ENCODE measurements around the gene NR2E1.

NR2E1 gene

DNA sequence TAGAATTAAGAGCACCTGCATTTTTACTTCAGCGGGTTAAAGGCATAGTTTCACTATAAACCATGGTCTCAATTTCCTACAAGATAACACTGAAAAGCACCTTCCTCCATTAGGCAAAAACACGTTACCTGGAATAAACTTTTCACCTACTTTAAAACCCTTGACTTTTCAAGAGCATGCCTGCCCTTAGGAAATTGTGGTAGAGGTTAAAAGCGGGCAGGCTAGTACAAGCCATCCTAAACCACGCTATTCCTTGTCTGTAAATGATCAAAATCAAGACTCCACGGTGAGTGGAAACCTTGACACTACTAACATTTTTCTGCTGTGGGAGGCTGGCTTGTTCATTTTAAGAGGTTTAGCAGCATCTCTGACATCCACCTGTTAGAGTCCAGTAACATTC lies 43.9 kb downstream of the NR2E1 start:
- no peak for DNase-seq (ENCODE audit: low read depth)

DNA sequence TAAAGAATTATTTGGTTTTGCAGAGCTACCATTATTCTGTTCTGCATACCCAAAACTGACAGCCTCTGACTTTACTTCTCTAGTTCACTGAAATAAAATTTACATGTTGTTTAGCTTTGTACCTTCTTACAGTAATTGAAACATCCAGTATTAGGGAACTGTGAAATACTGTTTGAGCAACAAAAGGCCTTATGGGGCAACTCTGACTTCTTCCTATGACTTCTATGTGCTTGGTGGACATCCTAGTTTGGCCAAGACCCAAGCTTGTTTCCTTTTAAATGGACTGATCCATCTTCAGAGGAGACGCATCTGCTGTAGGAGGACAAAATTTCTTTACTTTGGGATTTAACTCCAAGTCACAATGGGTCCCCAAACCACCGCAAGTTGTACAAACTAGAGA lies 44.7 kb downstream of the NR2E1 start:
- DNase-seq (ENCODE audit: low read depth) = no peak

DNA sequence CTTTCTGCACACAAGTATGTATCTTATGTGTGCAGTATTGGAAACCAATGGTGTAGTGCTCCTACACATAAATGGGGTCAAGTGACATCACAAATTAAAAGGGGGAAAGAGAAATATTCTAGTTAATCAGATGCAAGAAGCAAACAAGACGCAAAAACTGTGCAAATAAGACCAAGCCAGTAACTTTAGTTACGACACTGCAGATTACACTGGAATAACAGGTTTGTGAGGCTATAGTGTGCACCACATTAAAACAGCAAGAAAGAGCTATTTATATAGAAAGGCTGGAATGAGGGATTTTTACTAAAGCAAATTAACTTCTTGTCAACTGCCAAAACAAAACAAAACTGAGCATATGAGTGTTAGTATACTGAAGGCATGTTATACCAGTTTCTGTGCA lies 45.8 kb downstream of the NR2E1 start:
- DNase-seq (ENCODE audit: low read depth) = no peak

DNA sequence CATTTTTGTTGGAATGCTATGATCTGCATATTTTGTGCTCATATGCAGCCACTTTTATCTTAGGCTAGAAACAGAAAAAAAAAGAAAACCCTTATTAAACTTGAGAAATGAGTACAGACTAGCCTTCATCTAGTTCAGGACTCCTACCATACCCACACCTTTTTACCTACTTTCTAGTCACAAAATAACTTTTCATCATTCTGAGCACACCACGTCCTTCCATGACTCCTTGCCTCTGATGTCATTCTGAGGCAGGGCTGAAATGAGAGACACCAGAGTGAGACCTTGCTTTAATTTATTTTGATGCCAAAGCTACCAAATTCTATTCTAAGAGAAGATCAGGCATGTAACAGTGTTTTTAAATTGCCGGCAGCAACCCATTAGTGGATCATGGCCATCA lies 56.2 kb downstream of the NR2E1 start:
- DNase-seq (ENCODE audit: low read depth) = no peak

DNA sequence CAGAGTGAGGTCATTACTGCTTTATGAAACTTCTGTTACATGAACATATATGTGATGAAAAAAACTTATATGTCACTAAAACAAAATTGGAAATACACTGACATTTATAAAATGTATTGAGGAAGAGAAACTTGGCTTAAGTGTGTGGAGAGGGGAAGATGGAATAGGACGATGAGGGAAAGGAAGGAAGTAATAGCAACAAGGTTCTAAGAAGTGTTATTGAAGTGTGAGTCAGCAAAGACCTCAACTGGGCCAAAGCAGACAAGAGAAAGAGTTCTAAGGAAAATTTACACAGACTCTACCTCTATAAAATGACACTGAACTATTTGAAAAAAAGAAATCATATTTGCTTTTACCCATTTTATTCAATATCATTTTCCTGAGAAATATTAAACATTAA lies 56.7 kb downstream of the NR2E1 start:
- DNase-seq (ENCODE audit: low read depth) = no peak

DNA sequence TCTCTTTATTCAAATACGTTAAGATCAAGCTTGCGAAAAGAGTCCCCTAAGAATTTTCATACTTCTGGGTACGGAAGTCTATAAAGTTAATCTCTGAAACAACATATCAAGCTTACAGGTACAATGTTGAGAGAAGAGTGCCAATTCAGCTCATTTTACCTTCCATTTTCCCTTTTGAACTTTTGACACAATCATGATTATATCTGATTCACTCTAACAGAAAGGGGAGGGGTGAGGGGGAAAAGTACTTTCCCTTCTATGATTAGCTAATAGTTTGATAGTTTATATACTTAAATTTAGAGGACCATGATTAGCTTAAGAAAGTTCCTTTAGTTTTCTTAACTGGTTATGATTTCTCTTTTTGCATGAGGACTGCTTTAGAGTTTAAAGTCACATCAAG lies 61.5 kb downstream of the NR2E1 start:
- DNase-seq (ENCODE audit: low read depth) = no peak

DNA sequence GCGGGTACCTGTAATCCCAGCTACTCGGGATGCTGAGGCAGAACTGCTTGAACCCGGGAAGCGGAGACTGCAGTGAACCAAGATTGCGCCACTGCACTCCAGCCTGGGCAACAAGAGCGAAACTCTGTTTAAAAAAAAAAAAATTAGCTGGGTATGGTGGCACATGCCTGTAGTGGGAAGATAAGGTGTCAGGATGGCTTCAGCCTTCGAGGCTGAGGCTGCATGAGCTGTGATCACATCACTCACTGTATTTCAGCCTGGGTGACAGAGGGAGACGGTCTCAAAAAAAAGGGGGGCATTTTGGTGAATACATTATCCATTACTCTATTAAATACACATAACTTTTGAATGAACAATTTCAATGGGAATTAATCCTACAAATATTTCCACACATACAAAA lies 62.6 kb downstream of the NR2E1 start:
- DNase-seq (ENCODE audit: low read depth) = no peak

DNA sequence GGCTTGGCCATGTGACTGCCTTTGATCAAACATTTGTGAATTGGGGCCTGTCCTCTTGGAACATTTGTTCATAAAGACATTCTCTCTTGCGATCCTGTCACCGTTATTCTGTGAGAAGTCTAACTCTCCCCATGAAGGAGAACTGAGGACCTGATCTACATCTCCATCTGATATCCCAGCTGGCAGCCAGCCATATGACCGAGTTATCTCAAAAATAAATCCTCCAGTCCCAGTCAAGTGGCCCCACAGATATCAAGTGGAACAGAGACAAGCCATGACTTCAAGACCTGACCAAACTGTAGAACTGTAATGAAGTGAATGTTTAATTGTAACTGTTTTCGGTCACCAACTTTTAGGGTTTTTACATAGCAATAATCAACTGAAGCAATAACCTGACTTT lies 69.3 kb downstream of the NR2E1 start:
- no peak for DNase-seq (ENCODE audit: low read depth)

DNA sequence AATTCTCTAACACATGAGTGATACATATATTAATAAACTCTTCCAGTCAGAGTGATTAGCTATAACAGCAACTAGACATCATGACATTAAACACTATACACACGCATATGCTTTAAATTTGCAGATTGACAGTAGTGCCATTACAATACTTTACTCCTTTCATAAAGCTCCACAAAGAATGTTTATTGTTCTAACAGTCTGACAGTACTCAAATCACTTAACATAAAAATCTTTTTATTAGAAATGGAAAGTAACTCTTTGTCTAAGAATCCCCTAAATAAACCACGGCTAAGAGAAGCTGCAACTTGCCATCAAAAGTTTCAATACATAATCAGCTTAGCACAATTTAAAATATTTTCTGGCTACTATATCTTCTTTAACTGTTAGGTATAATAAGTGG lies 71.0 kb downstream of the NR2E1 start:
- no peak for DNase-seq (ENCODE audit: low read depth)

DNA sequence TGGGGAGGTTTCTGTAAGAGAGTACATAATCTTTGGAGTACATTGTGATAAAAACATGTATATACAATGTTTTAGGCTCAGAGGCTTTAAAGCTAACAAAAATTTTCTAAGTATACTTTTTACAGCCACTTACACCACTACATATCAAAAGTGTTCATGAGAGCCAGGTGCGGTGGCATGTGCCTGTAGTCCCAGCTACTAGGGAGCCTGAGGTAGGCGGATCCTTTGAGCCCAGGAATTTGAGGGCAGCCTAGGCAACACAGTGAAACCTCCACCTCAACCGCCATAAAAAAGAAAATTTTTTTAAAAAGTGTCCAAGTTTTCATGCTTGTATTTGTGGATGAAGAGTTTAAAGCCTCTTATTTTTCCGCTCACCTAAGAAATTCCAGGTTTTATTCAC lies 72.5 kb downstream of the NR2E1 start:
- DNase-seq (ENCODE audit: low read depth) = no peak
